ENCODE measurements around the gene CABCOCO1. TPM values are rescaled to one million over a fixed set of nuclear protein-coding genes. Genes with fewer than 3 reads are reported as not detected.

Gene CABCOCO1
- total and polyA plus RNA-seq, 9 of the 15 experiments (the other 6 are each of a cell fraction or from before 2014, with no cell fraction given): 0.04 TPM; not detected in 8

GRCh38 chr10:61803269-61803668 lies 140.5 kb downstream of the CABCOCO1 start (continued):
- TF ChIP-seq CUX1 (CRISPR knock-in tag; IDR thresholded peaks at IDR 0.05): no peak
- TF ChIP-seq EP400 (IDR thresholded peaks at IDR 0.05): no peak
- no peak for TF ChIP-seq SAFB2 (IDR thresholded peaks at IDR 0.05; ENCODE audit: borderline replicate concordance, low read depth, low read length, severe bottlenecking)
- TF ChIP-seq ATF3 (IDR thresholded peaks at IDR 0.05): no peak
- no peak for TF ChIP-seq ATF3 (CRISPR knock-in tag; conservative IDR thresholded peaks at IDR 0.05)
- TF ChIP-seq, protein P1, sequence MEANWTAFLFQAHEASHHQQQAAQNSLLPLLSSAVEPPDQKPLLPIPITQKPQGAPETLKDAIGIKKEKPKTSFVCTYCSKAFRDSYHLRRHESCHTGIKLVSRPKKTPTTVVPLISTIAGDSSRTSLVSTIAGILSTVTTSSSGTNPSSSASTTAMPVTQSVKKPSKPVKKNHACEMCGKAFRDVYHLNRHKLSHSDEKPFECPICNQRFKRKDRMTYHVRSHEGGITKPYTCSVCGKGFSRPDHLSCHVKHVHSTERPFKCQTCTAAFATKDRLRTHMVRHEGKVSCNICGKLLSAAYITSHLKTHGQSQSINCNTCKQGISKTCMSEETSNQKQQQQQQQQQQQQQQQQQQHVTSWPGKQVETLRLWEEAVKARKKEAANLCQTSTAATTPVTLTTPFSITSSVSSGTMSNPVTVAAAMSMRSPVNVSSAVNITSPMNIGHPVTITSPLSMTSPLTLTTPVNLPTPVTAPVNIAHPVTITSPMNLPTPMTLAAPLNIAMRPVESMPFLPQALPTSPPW (CRISPR knock-in tag; IDR thresholded peaks at IDR 0.05): no peak
- TF ChIP-seq, protein P2, sequence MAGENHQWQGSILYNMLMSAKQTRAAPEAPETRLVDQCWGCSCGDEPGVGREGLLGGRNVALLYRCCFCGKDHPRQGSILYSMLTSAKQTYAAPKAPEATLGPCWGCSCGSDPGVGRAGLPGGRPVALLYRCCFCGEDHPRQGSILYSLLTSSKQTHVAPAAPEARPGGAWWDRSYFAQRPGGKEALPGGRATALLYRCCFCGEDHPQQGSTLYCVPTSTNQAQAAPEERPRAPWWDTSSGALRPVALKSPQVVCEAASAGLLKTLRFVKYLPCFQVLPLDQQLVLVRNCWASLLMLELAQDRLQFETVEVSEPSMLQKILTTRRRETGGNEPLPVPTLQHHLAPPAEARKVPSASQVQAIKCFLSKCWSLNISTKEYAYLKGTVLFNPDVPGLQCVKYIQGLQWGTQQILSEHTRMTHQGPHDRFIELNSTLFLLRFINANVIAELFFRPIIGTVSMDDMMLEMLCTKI (IDR thresholded peaks at IDR 0.05; ENCODE audit: partially characterized antibody): no peak
- no peak for TF ChIP-seq BRD9 (IDR thresholded peaks at IDR 0.05; ENCODE audit: low read depth, partially characterized antibody)
- no peak for TF ChIP-seq SMARCA5 (IDR thresholded peaks at IDR 0.05)
- TF ChIP-seq ESRRA (IDR thresholded peaks at IDR 0.05; ENCODE audit: borderline replicate concordance, low read depth): no peak
- peak; percentile 62 for TF ChIP-seq CEBPB (tag; IDR thresholded peaks at IDR 0.05)
- TF ChIP-seq ZNF239 (CRISPR knock-in tag; IDR thresholded peaks at IDR 0.05): no peak
- TF ChIP-seq POLR2AphosphoS2 (IDR thresholded peaks at IDR 0.05; ENCODE audit: low read length): no peak
- TF ChIP-seq LEF1 (IDR thresholded peaks at IDR 0.05): no peak
- no peak for TF ChIP-seq POLR2AphosphoS5 (IDR thresholded peaks at IDR 0.05; ENCODE audit: control insufficient read depth, insufficient read depth, low read depth, low read length)
- TF ChIP-seq LCOR (CRISPR knock-in tag; IDR thresholded peaks at IDR 0.05): no peak
- no peak for TF ChIP-seq CEBPZ (IDR thresholded peaks at IDR 0.05; ENCODE audit: borderline replicate concordance, low read depth, low read length)

Measured in K562 (cell line).